BLaER1 (cell line): ENCODE data around the gene CDK5RAP2.
"Not testable (repeated sequence)": the region's sequence is repeated elsewhere in the genome, so short reads cannot be mapped to it uniquely, and the experiment has no call there.

Experiments
- H3K27ac ChIP-seq: shearing (Covaris generic); formaldehyde crosslinking; 2 replicates; pipeline ENCODE4 v1.8.1; 2022
- H3K27me3 ChIP-seq: shearing (Covaris generic); formaldehyde crosslinking; 2 replicates; pipeline ENCODE4 v1.8.1; 2022
- H3K36me3 ChIP-seq: shearing (Covaris generic); formaldehyde crosslinking; 2 replicates; pipeline ENCODE4 v1.8.1; 2022
- H3K4me1 ChIP-seq: shearing (Covaris generic); formaldehyde crosslinking; 2 replicates; pipeline ENCODE4 v1.8.1; 2022
- H3K4me2 ChIP-seq: shearing (Covaris generic); formaldehyde crosslinking; 2 replicates; pipeline ENCODE4 v1.8.1; 2022
- H3K4me3 ChIP-seq: shearing (Covaris generic); formaldehyde crosslinking; 2 replicates; pipeline ENCODE4 v1.8.1; 2022
- H3K9ac ChIP-seq: shearing (Covaris generic); formaldehyde crosslinking; 2 replicates; pipeline ENCODE4 v1.8.1; 2022
- H3K9me3 ChIP-seq: shearing (Covaris generic); formaldehyde crosslinking; 2 replicates; pipeline ENCODE4 v1.8.1; 2022
- H4K20me1 ChIP-seq: shearing (Covaris generic); formaldehyde crosslinking; 2 replicates; pipeline ENCODE4 v1.8.1; 2022
- Cebpa-rat ChIP-seq: shearing (Covaris generic); IDR thresholded peaks from 2 replicates; pipeline ENCODE4 v1.8.1; 2022

CDK5RAP2 gene

DNA sequence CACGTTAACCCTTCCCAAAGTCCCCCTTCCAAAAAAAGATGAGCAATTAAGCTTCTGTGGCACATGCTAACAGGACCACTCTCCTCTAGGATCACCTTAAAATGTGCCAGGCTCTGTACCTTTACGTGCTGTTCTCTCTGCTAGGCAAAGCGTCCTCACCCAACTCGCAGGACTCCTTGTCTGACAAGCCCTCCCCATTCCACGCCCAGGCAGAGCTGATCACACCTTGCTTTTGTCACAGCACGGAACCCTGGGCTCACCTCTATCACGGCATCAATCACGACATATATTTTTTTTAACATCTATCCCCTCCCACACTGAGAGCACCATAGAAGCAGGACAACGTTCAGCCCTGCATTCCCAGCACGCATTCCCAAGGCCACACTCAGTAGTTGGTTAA lies 47.1 kb downstream of the CDK5RAP2 start:
- H3K4me3 ChIP-seq = no peak overlapping the region
- no peak overlapping the region for H3K9ac ChIP-seq
- H4K20me1 ChIP-seq = peaks cover 13% of the 10 kb centered on the region; the same call in 1 of the 2 replicates
- no peaks in the 10 kb centered on the region for H3K9me3 ChIP-seq
- peaks cover 97% of the 10 kb centered on the region for H3K36me3 ChIP-seq
- no peak overlapping the region for H3K4me2 ChIP-seq
- no peak for TF ChIP-seq Cebpa-rat
- no peaks in the 10 kb centered on the region for H3K4me1 ChIP-seq
- H3K27me3 ChIP-seq = no peaks in the 10 kb centered on the region
- no peak overlapping the region for H3K27ac ChIP-seq

DNA sequence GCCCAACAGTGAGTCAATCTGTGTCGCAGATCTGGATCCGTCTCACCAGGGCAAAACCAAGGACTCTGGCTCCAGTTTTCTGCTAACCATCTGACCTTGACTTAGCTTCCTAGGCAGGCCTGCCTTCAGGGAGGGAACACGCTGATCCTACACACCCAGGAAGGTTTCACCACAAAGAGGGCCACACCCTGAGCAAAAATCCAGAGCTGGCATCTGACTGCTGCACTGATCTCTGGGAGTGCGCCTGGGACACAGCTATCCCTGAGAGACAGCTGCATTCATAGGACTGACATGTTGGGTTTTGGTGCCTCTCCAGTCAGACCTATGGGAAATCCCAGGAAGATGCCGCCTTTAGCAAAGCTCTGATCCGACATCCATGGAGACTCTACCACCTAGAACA lies 47.5 kb downstream of the CDK5RAP2 start:
- Histone ChIP-seq H4K20me1 (peaks cover 13% of the 10 kb centered on the region; the same call in 1 of the 2 replicates), H3K27ac (no peak overlapping the region), H3K36me3 (peaks cover 97% of the 10 kb centered on the region), H3K4me3 (no peak overlapping the region), H3K9ac (no peak overlapping the region), H3K9me3 (no peaks in the 10 kb centered on the region), H3K4me1 (no peaks in the 10 kb centered on the region), H3K27me3 (no peaks in the 10 kb centered on the region), H3K4me2 (no peak overlapping the region)
- no peak for TF ChIP-seq Cebpa-rat

DNA sequence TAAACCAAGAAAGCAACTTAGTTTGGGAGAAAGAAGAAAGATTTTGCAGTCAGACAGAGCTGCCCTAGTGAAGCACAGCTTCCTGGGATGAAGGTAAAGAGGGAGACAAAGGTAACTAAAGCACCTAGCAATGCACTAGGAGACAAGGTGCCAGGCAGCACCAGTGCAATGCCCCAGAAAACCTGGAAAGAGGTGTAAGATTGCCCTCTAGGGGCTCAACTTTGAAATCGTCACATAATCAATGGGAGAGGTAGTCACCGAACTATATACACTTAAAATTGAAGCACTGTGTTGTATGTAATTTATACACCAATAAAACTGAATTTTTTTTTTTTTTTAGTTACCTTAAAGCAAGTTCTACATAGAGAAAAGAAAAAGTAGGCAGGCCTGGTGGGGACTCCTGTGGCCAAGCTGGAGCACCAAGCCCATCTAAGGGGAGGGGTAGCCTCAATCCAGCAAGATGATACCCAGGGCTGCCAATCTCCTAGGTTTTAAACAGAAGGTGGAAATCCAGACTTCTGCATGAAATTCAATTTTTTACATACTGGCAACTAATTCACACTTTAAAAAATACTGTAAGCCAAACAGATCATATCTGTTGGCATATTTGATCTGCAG lies 48.2 kb downstream of the CDK5RAP2 start:
- no peak for TF ChIP-seq Cebpa-rat
- H3K4me1 ChIP-seq = no peaks in the 10 kb centered on the region
- H3K27me3 ChIP-seq = no peaks in the 10 kb centered on the region
- peaks cover 13% of the 10 kb centered on the region; the same call in 1 of the 2 replicates for H4K20me1 ChIP-seq
- H3K9me3 ChIP-seq = no peaks in the 10 kb centered on the region
- H3K4me3 ChIP-seq = no peak overlapping the region
- peaks cover 97% of the 10 kb centered on the region for H3K36me3 ChIP-seq
- H3K4me2 ChIP-seq = no peak overlapping the region
- no peak overlapping the region for H3K27ac ChIP-seq
- H3K9ac ChIP-seq = no peak overlapping the region

DNA sequence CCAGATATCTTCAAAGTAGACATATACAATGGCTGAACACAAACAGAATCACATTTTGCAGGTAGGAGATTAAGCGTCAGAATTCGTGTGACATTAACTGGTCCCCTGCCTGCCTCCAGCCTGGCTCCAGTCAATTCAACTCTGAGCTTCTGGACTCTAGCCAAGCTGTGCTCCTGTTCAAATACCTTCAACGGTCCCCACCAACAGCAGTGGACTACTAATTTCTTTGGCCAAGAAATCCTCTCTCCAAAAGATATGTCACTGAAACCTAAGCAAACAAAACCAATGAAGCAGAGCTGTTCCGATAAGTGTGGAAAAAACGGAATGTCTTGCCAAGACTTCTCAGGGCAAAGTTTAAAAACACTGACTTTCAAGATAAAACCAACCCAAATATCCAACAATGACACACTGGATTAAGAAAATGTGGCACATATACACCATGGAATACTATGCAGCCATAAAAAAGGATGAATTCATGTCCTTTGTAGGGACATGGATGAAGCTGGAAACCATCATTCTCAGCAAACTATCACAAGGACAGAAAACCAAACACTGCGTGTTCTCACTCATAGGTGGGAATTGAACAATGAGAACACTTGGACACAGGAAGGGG lies 49.6 kb downstream of the CDK5RAP2 start:
- H4K20me1 ChIP-seq = peaks cover 13% of the 10 kb centered on the region; the same call in 1 of the 2 replicates
- not testable (repeated sequence) for H3K9me3 ChIP-seq, H3K27ac ChIP-seq, H3K27me3 ChIP-seq, H3K4me2 ChIP-seq, H3K9ac ChIP-seq, H3K4me1 ChIP-seq, H3K4me3 ChIP-seq
- H3K36me3 ChIP-seq = peaks cover 97% of the 10 kb centered on the region

DNA sequence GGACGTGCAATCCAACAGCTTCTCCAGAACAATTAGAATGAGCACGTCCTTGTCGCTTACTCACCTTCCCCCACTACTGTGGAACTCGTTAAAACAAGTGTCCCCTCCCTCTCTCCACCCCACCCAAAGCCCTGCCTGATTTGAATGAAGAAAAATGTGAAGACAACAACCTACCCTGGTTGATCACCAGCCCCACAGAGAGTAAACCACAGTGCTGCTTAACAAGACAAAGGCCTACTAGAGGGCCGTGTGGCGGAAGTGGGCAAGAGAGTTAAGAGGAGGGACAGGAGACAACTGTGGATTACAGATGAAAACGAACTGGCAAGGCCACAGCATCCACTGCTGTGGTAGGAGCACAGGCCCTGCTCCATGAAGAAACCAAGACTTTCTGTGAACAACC lies 51.1 kb downstream of the CDK5RAP2 start:
- no peak overlapping the region for H3K9ac ChIP-seq
- no peak overlapping the region for H3K27ac ChIP-seq
- H3K4me3 ChIP-seq = no peak overlapping the region
- peaks cover 13% of the 10 kb centered on the region; the same call in 1 of the 2 replicates for H4K20me1 ChIP-seq
- H3K4me1 ChIP-seq = no peaks in the 10 kb centered on the region
- no peaks in the 10 kb centered on the region for H3K27me3 ChIP-seq
- no peak overlapping the region for H3K4me2 ChIP-seq
- TF ChIP-seq Cebpa-rat = no peak
- peaks cover 97% of the 10 kb centered on the region for H3K36me3 ChIP-seq
- no peaks in the 10 kb centered on the region for H3K9me3 ChIP-seq

GRCh38 chr9:120528327-120528726 lies 51.6 kb downstream of the CDK5RAP2 start:
- no peaks in the 10 kb centered on the region for H3K27me3 ChIP-seq
- no peaks in the 10 kb centered on the region for H3K4me1 ChIP-seq
- no peak overlapping the region for H3K9ac ChIP-seq
- H3K9me3 ChIP-seq = no peaks in the 10 kb centered on the region
- H3K27ac ChIP-seq = no peak overlapping the region
- peaks cover 13% of the 10 kb centered on the region; the same call in 1 of the 2 replicates for H4K20me1 ChIP-seq
- peaks cover 97% of the 10 kb centered on the region for H3K36me3 ChIP-seq
- H3K4me2 ChIP-seq = no peak overlapping the region
- H3K4me3 ChIP-seq = no peak overlapping the region
- TF ChIP-seq Cebpa-rat = no peak

DNA sequence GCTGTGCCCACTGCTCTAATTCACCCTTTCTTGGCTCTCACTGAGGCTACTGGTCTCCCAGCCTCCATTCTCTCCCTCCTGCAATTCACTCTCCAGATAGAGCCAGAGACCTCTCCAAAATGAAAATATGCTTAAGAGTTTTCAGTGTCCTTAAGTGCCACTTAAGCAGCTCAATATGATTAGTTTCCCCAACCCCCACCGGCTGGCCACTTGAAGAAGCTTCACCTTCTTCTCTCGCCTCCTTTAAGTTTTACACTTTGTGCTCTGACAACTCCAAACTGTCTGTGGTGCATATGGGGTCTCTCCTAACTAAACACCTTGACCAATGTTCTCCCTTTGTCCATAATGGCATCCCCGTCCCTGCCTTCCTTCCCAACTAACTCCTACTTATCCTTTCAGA lies 53.4 kb downstream of the CDK5RAP2 start:
- Histone ChIP-seq H3K27me3 (no peaks in the 10 kb centered on the region), H3K4me1 (no peaks in the 10 kb centered on the region), H4K20me1 (no peaks in the 10 kb centered on the region), H3K4me2 (no peak overlapping the region), H3K9ac (no peak overlapping the region), H3K4me3 (no peak overlapping the region), H3K27ac (no peak overlapping the region), H3K36me3 (peaks cover 96% of the 10 kb centered on the region), H3K9me3 (no peaks in the 10 kb centered on the region)
- TF ChIP-seq Cebpa-rat = no peak

DNA sequence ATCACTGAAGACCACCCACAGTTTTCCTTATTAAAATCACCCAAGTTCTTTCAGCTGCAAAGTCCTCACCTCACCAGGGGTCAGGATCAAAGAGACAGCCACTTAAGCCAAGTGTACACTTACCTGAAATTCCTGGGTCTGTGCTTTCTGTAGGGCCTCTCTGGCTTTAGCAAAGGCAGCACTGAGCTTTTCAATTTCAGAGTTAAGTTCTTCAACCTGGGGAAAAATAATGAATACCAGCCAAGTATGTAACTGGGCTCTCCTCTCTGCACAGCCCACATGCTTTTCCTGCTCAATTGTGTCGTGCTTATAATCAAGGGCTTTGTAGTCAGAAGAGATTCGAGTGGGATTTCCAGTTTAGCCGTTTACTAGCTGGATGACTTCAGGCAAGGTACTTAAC lies 55.1 kb downstream of the CDK5RAP2 start:
- Histone ChIP-seq H3K27me3 (no peaks in the 10 kb centered on the region), H3K4me2 (no peak overlapping the region), H3K36me3 (peaks cover 94% of the 10 kb centered on the region), H4K20me1 (no peaks in the 10 kb centered on the region), H3K4me3 (no peak overlapping the region), H3K4me1 (no peaks in the 10 kb centered on the region), H3K9ac (no peak overlapping the region), H3K9me3 (no peaks in the 10 kb centered on the region), H3K27ac (no peak overlapping the region)
- TF ChIP-seq Cebpa-rat = no peak

- Histone ChIP-seq H3K36me3 (peaks cover 93% of the 10 kb centered on the region), H3K27ac (no peak overlapping the region), H3K4me3 (no peak overlapping the region), H4K20me1 (no peaks in the 10 kb centered on the region), H3K4me2 (no peak overlapping the region), H3K4me1 (no peaks in the 10 kb centered on the region), H3K9ac (no peak overlapping the region), H3K9me3 (no peaks in the 10 kb centered on the region), H3K27me3 (no peaks in the 10 kb centered on the region)
- no peak for TF ChIP-seq Cebpa-rat
Measured at GRCh38 chr9:120524038-120524437, 55.9 kb downstream of the CDK5RAP2 start.

DNA sequence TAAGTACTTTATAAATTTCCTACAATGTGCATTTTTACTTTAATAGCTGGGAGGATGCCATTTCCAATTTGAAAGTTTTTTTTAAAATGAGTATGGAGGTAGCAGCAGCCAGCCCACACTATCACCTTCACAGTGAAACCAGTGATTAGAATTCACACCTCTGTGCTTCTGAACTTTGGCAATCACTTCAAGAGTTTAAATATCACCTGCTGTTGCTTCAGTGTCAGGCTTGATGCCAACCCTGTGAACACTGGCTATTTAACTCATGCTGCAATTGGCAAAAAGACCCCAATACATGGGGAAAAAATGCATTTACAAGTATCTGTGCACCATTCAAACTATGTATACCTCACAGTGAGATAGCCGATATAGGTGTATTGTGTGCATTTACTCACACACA lies 57.4 kb downstream of the CDK5RAP2 start:
- Histone ChIP-seq H3K4me3 (no peak overlapping the region), H4K20me1 (no peaks in the 10 kb centered on the region)
- no peak for TF ChIP-seq Cebpa-rat

More for the DNA sequence above, 57.4 kb downstream of the CDK5RAP2 start:
- Histone ChIP-seq H3K27me3 (no peaks in the 10 kb centered on the region), H3K27ac (no peak overlapping the region), H3K4me2 (no peak overlapping the region), H3K36me3 (peaks cover 93% of the 10 kb centered on the region), H3K9ac (no peak overlapping the region), H3K4me1 (no peaks in the 10 kb centered on the region), H3K9me3 (no peaks in the 10 kb centered on the region)
